A549 (cell line): ENCODE measurements around the gene SND1.

Source experiments
- CBX8 ChIP-seq: fragments of 200-600 bp; sonication (generic); IDR thresholded peaks from 2 replicates; pipeline ENCODE4 v1.6.1; 2016
- CHD4 ChIP-seq: fragments of 200-600 bp; sonication (generic); IDR thresholded peaks from 2 replicates; pipeline ENCODE4 v1.6.1; 2016; ENCODE audit warnings: antibody characterized with exemption, mild to moderate bottlenecking, borderline replicate concordance
- CTCF ChIP-seq: fragments of >200 bp; sonication (Bioruptor Twin); formaldehyde crosslinking; IDR thresholded peaks from 3 replicates; pipeline ENCODE4 v1.5.1; 2016
- E2F6 ChIP-seq: IDR thresholded peaks from 2 replicates; pipeline ENCODE4 v1.6.1; 2012; ENCODE audit warnings: low read depth, borderline replicate concordance
- EP300 ChIP-seq, 2 experiments: fragments of >200 bp; sonication (Bioruptor Twin); formaldehyde crosslinking; IDR thresholded peaks; 2 replicates in 1 of 2; 3 replicates in 1 of 2; pipeline ENCODE4 v1.6.1; 2016 to 2017
- ESRRA ChIP-seq: fragments of 150-350 bp; IDR thresholded peaks from 2 replicates; pipeline ENCODE4 v1.6.1; 2014; ENCODE audit warnings: mild to moderate bottlenecking, low read length, borderline replicate concordance
- FOXS1 ChIP-seq: fragments of 250-450 bp; sonication (Bioruptor Pico); IDR thresholded peaks from 2 replicates; pipeline ENCODE4 v1.5.0; 2020; ENCODE audit warnings: mild to moderate bottlenecking, moderate library complexity
- HMGXB4 ChIP-seq: fragments of 250-450 bp; sonication (Bioruptor Pico); IDR thresholded peaks from 2 replicates; pipeline ENCODE4 v1.5.0; 2021; ENCODE audit warnings: mild to moderate bottlenecking, moderate library complexity, borderline replicate concordance
- HOXA7 ChIP-seq: fragments of 250-450 bp; sonication (Bioruptor Pico); IDR thresholded peaks from 2 replicates; pipeline ENCODE4 v1.5.0; 2020; ENCODE audit warnings: mild to moderate bottlenecking, moderate library complexity
- JUNB ChIP-seq: fragments of >200 bp; sonication (Bioruptor Twin); formaldehyde crosslinking; IDR thresholded peaks from 2 replicates; pipeline ENCODE4 v1.6.1; 2016
- POLR2A ChIP-seq: IDR thresholded peaks from 2 replicates; pipeline ENCODE4 v1.6.1; 2012; ENCODE audit warnings: mild to moderate bottlenecking, low read length
- RAD21 ChIP-seq, 2 experiments: fragments of >200 bp in 1 of 2; sonication (Bioruptor Twin) in 1 of 2; formaldehyde crosslinking in 1 of 2; IDR thresholded peaks in 1 of 2; conservative IDR thresholded peaks in 1 of 2; 2 replicates in 1 of 2; 3 replicates in 1 of 2; pipeline ENCODE4 v1.6.1; 2012 to 2018; ENCODE audit warnings: inconsistent platforms in 1 of 2
- RFX5 ChIP-seq: fragments of 450-650 bp; IDR thresholded peaks from 2 replicates; pipeline ENCODE4 v1.7.1; 2014; ENCODE audit warnings: antibody characterized with exemption, mild to moderate bottlenecking, moderate library complexity
- RNF2 ChIP-seq: fragments of 200-600 bp; sonication (generic); IDR thresholded peaks from 2 replicates; pipeline ENCODE4 v1.6.1; 2016; ENCODE audit warnings: low read depth, mild to moderate bottlenecking, antibody characterized with exemption, moderate library complexity, borderline replicate concordance

GRCh38 chr7:128071376-128071775 is 419.4 kb downstream of the SND1 start:
- TF ChIP-seq HOXA7 (no peak), CTCF (no peak), CBX8 (no peak), JUNB (no peak), ESRRA (no peak), CHD4 (no peak), FOXS1 (CRISPR knock-in tag) (no peak), EP300 (IDR thresholded peaks at IDR 0.05) (no peak), RNF2 (no peak), RAD21 (conservative IDR thresholded peaks at IDR 0.05 in 1 of 2, IDR thresholded peaks at IDR 0.05 in 1 of 2) (no peak), E2F6 (no peak), HMGXB4 (CRISPR knock-in tag) (no peak), POLR2A (no peak), RFX5 (no peak)
